Central memory CD8-positive, alpha-beta T cell (primary cell): Measurements from ENCODE around the gene PLAC1.

Source experiments
- ATAC-seq: fragments of 150-1000 bp; cut with Tn5 transposase; replicated peaks from 2 replicates; pipeline ENCODE4 v1.10.0; 2022; ENCODE audit warnings: mild to moderate bottlenecking, moderate FRiP score, moderate number of reproducible peaks; ENCODE audit not compliant: poor library complexity, severe bottlenecking; ENCODE audit errors: extremely low read depth
- DNase-seq, 2 donors: peaks; one replicate each; pipeline ENCODE4 v3.0.0; 2021; ENCODE audit warnings: low spot score in 2 of 2
- H3K27ac Mint-ChIP-seq: one replicate; pipeline ENCODE4 v1.8.0; 2022; ENCODE audit warnings: low read depth, mild to moderate bottlenecking, moderate library complexity, mixed read lengths
- H3K27me3 Mint-ChIP-seq: one replicate; pipeline ENCODE4 v1.8.0; 2022; ENCODE audit warnings: mixed read lengths
- H3K36me3 Mint-ChIP-seq: one replicate; pipeline ENCODE4 v1.8.0; 2022; ENCODE audit warnings: mild to moderate bottlenecking, moderate library complexity, mixed read lengths; ENCODE audit not compliant: insufficient read depth
- H3K4me1 Mint-ChIP-seq: one replicate; pipeline ENCODE4 v1.8.0; 2022; ENCODE audit warnings: mixed read lengths
- H3K4me3 Mint-ChIP-seq: one replicate; pipeline ENCODE4 v1.8.0; 2022; ENCODE audit warnings: mild to moderate bottlenecking, moderate library complexity, mixed read lengths
- H3K9me3 Mint-ChIP-seq: one replicate; pipeline ENCODE4 v1.8.0; 2022; ENCODE audit warnings: mixed read lengths

Gene PLAC1

DNA sequence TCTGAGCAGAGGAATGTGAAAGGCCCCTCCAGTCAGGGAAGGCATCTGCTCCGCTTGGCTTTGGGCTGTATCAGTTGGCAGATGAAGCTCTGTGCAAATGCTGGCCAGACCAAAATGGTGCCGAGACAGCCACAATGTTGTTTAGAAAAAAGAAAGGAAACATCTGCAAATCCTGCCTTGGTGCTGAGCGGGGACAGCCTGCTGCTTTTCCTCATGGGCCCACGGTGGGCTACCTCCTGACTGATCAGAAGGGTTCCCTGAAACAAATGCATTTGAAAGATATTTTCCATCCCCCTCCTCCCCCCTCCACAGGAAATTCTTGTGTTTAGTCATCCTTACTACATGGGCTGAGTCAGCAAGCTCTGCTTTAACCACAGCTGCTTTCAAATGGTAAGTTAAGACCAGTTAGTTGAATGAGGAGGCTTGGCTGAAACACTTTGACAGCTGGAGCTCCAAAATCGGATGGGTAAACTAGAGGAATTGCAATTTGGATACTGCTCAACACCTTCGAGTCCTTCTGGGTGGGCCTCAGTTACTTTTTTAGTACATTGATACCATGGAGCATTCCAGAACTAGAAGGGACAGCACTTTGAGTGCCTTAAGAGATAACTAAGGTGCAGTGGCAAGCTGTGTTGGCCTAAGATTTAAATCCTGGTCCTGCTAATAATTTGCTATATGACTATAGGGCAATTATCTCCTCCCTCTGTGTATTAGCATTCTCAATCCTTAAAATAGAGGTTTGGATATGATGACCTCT lies 36.0 kb downstream of the PLAC1 start:
- Mint-ChIP-seq H3K9me3 (no peaks in the 10 kb centered on the region), H3K36me3 (no peaks in the 10 kb centered on the region), H3K27ac (no peak overlapping the region), H3K27me3 (no peaks in the 10 kb centered on the region), H3K4me1 (no peaks in the 10 kb centered on the region), H3K4me3 (no peak overlapping the region)
- ATAC-seq (no peak), DNase-seq (no peak)

DNA sequence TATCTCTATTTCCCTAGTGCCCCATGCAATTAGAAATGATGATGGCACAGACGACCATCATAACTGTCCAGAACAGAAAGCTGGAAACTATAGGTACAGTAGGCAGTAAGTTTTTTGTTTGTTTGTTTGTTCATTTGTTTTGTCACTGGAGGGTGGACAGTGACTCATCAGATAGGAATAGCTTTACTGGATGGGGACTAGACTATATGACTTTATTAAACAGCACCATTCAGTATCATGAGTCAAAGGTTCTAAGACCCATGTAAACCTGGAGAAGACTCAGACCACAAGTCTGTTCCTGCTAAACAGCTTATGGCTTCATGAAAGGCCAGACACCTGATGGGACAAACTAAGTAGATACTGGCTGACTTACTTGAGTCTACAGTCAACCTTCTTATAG lies 38.4 kb downstream of the PLAC1 start:
- Mint-ChIP-seq H3K4me3 (no peak overlapping the region), H3K27ac (no peak overlapping the region), H3K36me3 (no peaks in the 10 kb centered on the region), H3K27me3 (no peaks in the 10 kb centered on the region), H3K9me3 (no peaks in the 10 kb centered on the region), H3K4me1 (no peaks in the 10 kb centered on the region)
- DNase-seq (no peak), ATAC-seq (no peak)

DNA sequence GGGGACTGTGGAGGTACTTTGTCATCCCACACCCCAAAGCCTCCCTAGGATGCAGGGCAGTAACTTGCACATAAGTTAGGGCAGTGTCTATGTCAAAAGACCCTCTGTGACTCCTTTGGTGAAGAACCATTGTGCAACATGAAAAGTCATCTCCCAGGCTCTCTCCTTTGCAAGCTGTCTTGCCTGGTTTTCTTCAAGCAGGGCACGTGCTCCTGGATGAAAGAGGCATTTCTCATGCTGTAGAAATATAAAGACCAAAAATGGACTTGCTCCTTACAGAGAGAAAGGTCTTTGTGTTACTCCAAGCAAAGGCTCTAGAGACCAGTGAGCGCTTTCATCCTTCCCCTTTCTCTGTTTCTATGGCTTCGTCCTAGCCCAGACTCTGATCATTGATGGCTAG lies 44.9 kb downstream of the PLAC1 start:
- ATAC-seq (no peak), DNase-seq (no peak)
- no peak overlapping the region for H3K4me3 Mint-ChIP-seq
- no peaks in the 10 kb centered on the region for H3K9me3 Mint-ChIP-seq
- H3K27ac Mint-ChIP-seq: no peak overlapping the region
- H3K36me3 Mint-ChIP-seq: no peaks in the 10 kb centered on the region
- no peaks in the 10 kb centered on the region for H3K27me3 Mint-ChIP-seq
- no peaks in the 10 kb centered on the region for H3K4me1 Mint-ChIP-seq

DNA sequence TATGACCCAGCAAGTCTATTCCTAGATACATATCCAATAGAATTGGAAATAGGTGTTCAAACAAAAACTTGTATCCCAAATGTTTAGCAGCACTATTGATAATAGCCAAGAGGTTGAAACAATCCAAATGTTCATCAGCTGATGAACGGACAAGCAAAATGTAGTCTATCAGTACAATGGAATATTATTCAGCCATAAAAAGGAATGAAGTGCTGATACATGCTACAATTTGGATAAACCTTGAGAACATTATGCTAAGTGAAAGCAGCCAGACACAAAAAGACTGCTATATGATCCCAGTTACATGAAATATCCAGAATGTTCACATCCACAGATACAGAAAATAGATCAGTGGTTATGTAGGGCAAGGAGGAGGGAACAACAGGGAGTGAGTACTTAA lies 50.1 kb downstream of the PLAC1 start:
- ATAC-seq: no peak
- H3K27me3 Mint-ChIP-seq: no peaks in the 10 kb centered on the region
- H3K4me3 Mint-ChIP-seq: no peak overlapping the region
- H3K27ac Mint-ChIP-seq: no peak overlapping the region
- H3K4me1 Mint-ChIP-seq: no peaks in the 10 kb centered on the region
- no peaks in the 10 kb centered on the region for H3K36me3 Mint-ChIP-seq
- no peak for DNase-seq
- no peaks in the 10 kb centered on the region for H3K9me3 Mint-ChIP-seq

DNA sequence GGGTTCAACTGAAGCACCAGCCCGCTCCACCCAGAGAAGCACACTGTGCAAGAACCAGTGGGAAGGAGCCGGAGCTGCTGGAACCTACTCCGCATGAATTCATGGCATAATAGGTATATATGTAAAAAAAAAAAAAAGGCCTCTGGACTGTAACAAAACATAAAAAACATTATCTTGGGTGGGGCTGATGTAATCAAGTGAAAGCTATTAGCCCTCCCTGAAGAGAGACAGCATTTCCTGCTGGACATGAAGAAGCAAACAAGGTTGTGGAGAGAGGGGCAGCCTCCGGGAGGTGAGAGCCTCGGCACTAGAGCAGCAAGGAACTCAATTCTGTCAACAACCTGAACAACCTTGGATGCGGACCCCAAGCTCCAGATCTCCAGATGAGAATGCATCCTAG lies 50.7 kb downstream of the PLAC1 start:
- H3K36me3 Mint-ChIP-seq: no peaks in the 10 kb centered on the region
- peaks cover 3% of the 10 kb centered on the region for H3K9me3 Mint-ChIP-seq
- ATAC-seq: no peak
- no peaks in the 10 kb centered on the region for H3K4me1 Mint-ChIP-seq
- no peak overlapping the region for H3K27ac Mint-ChIP-seq
- DNase-seq: no peak
- no peaks in the 10 kb centered on the region for H3K27me3 Mint-ChIP-seq
- no peak overlapping the region for H3K4me3 Mint-ChIP-seq

DNA sequence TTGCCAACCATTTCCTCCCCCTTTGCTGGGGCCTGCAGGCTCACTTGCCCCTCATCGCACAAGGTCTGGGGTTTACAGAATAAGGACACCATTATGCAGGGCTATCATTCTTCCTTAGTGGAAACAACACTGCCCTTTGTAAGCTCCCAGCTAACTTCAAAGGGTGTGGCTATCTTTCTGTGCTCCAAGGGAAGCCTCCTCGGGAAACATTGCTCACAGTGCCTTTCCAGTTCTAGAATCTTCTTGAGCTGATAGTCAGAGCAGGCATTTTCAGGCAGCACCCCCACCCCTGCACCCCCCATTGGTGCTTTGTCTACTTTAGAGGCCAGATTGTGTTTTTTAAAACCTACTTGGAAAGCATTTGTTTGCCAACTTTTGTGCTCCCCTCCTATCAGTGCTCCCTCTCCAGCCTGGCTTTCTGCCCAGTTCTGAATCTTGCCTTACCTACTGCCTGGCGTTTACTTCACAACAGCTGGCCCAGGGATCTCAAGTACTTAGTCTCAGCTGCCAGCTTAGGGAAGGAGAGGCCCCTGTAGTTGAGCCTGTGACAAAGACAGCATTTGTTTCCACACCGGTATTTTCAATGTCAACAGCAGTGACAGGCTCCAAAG lies 53.5 kb downstream of the PLAC1 start:
- Mint-ChIP-seq H3K27ac (no peak overlapping the region), H3K4me1 (no peaks in the 10 kb centered on the region), H3K9me3 (peaks cover 5% of the 10 kb centered on the region), H3K4me3 (no peak overlapping the region), H3K36me3 (no peaks in the 10 kb centered on the region), H3K27me3 (no peaks in the 10 kb centered on the region)
- DNase-seq (no peak), ATAC-seq (no peak)

DNA sequence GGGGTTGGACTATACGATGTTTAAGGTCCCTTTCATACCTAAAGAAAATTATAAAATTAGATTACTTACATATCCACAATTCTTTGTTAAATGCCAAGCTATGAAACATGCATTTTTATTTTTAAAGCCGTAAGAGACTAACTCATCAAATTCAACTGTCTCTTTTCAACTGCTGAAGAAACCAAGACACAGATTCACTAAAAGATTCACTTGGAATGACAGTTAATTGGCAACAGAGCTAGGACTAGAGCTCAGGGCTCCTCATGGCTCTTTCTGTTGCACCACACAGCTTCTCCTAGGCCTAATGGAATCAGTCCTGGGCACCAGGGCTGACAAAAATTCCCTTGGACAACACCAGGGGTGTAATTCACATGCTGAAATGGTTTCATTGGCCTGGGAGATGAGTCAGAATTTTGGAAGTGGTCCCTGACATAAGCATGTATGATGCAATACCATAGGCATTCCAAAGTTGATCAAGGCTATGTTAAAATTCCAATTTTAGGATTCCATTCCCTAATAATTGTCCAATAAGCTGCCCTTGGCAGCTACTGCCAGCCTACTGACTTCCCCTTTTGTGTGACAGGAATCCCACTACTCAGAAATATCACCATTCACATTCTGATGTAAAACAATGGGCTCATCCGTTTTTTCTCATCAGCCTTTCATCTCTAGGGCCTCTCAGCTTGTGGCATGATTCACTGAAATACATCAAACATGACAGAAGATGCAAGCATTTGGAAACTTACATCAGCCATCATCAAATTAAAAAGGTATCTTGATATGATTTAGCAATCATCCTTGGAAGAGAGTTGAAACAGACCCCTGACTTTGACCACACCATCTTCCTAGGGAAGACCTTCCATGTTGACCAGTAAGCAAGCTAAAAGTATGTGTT lies 54.2 kb downstream of the PLAC1 start:
- H3K9me3 Mint-ChIP-seq: peaks cover 5% of the 10 kb centered on the region
- no peaks in the 10 kb centered on the region for H3K27me3 Mint-ChIP-seq
- H3K4me1 Mint-ChIP-seq: no peaks in the 10 kb centered on the region
- H3K36me3 Mint-ChIP-seq: no peaks in the 10 kb centered on the region
- DNase-seq (no peak), ATAC-seq (no peak)
- no peak overlapping the region for H3K4me3 Mint-ChIP-seq
- no peak overlapping the region for H3K27ac Mint-ChIP-seq

DNA sequence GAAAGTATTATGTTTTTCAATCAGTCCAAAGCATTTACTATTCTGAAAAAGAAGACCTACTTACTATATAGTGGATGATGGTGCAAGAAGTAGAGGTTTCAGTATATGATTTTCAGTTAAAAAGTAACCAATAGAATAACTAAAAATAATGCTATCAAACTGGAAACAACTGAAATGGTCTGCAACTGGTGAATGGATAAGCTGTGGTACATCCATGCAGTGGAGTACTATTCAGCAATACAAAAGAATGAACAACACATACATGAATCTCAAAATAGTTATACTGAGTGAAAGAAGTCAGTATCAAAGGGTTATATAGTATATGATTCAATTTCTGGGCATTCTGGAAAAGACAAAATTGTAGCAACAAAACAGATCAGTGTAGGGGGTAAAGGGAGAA lies 55.9 kb downstream of the PLAC1 start:
- Mint-ChIP-seq H3K27ac (no peak overlapping the region), H3K4me1 (no peaks in the 10 kb centered on the region), H3K27me3 (peaks cover 14% of the 10 kb centered on the region), H3K36me3 (no peaks in the 10 kb centered on the region), H3K4me3 (no peak overlapping the region), H3K9me3 (peaks cover 5% of the 10 kb centered on the region)
- DNase-seq (no peak), ATAC-seq (no peak)

DNA sequence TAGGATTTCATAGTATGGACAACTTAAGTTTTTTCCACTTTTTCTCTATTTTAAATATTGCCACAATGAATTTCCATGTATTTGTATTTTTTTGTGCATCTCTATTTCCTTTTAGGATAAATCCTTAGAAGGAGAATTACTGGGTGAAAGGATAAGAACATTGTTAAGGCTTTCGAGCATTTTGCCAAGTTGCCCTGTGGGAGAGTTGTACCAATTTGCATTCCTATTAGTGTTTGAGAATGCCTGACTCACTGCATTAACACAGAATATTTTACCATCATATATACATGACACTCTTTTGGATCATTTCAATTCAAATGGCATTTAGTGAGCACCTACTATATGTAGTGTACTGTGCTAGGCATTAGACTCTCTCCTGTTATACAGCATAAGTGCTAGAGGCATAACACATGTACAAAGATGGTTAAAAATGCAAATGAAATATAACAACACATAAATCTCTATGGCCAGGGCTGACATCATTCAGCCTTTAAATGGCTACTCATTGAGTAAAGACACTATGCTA lies 57.0 kb downstream of the PLAC1 start:
- ATAC-seq (no peak), DNase-seq (no peak)
- Mint-ChIP-seq H3K4me1 (no peaks in the 10 kb centered on the region), H3K36me3 (no peaks in the 10 kb centered on the region), H3K9me3 (peaks cover 5% of the 10 kb centered on the region), H3K27me3 (peaks cover 22% of the 10 kb centered on the region), H3K27ac (no peak overlapping the region), H3K4me3 (no peak overlapping the region)

DNA sequence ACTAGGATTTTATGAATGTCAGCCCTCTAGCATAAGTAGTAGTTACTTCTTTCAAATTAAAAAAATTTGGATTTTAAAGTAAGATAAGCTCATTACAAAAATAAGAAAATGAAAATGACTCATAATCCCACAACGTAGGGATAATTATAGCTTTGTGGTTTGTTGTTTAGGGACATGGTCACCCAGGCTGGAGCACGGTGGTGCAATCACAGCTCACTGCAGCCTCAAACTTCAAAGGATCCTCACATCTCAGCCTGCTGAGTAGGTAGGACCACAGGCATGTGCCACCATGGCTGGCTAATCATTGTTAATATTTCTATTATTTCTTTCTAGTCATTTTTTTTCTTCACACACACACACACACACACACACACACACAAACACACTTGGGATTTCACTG lies 57.6 kb downstream of the PLAC1 start:
- no peak for ATAC-seq
- no peak for DNase-seq
- H3K36me3 Mint-ChIP-seq: no peaks in the 10 kb centered on the region
- H3K9me3 Mint-ChIP-seq: peaks cover 5% of the 10 kb centered on the region
- no peak overlapping the region for H3K27ac Mint-ChIP-seq
- peaks cover 28% of the 10 kb centered on the region for H3K27me3 Mint-ChIP-seq
- H3K4me3 Mint-ChIP-seq: no peak overlapping the region
- H3K4me1 Mint-ChIP-seq: no peaks in the 10 kb centered on the region

DNA sequence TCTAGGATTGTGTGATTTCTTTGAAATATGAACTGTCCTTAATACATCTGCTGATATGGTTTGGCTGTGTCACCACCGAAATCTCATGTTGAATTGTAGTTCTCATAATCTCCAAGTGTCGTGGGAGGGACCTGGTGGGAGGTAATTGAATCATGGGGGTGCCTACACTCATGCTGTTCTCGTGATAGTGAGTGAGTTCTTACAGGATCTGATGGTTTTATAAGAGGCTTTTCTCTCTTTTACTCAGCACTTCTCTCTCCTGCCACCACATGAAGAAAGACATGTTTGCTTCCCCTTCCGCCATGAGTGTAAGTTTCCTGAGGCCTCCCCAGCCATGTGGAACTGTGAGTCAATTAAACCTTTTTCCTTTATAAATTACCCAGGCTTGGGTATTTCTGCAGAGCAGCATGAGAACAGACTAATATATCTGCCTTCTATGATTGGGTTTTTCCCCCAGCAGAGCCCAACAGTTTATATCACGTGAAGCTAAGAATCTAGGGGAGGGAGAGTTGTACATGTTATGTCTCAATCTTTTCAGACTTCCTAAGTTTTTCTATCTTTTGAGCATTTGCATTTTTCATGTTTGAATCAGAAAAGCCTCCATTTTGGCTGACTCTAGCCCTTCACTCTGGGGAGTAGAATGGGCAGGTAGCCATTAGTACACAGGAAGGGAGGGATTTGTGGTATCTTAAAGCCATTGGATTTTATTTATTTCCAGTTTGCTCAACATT lies 58.9 kb downstream of the PLAC1 start:
- H3K4me3 Mint-ChIP-seq: no peak overlapping the region
- DNase-seq (no peak), ATAC-seq (no peak)
- H3K36me3 Mint-ChIP-seq: no peaks in the 10 kb centered on the region
- no peak overlapping the region for H3K27ac Mint-ChIP-seq
- H3K9me3 Mint-ChIP-seq: peaks cover 5% of the 10 kb centered on the region
- H3K4me1 Mint-ChIP-seq: no peaks in the 10 kb centered on the region
- H3K27me3 Mint-ChIP-seq: peaks cover 42% of the 10 kb centered on the region

DNA sequence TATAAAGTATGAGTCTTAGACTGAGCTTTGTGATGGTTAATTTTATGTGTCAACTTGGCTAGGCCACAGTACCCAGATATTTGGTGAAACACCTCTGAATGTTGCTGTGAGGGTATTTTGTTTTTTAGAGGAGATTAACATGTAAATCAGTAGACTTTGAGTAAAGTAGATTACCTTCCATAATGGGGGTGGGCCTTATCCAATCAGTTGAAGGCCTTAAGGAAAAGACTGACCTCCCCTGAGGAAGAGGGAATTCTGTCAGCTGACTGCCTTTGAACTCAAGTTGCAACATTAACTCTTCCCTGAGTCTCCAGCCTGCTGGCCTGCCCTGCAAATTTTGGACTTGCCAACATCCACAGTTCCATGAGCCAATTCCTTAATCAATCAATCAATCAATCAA lies 66.0 kb downstream of the PLAC1 start:
- Mint-ChIP-seq H3K27me3 (peaks cover 38% of the 10 kb centered on the region), H3K36me3 (no peaks in the 10 kb centered on the region), H3K4me1 (no peaks in the 10 kb centered on the region), H3K27ac (no peak overlapping the region), H3K9me3 (no peaks in the 10 kb centered on the region), H3K4me3 (no peak overlapping the region)
- ATAC-seq (no peak), DNase-seq (no peak)
